Measurements from ENCODE around the gene PUM1.

DNA sequence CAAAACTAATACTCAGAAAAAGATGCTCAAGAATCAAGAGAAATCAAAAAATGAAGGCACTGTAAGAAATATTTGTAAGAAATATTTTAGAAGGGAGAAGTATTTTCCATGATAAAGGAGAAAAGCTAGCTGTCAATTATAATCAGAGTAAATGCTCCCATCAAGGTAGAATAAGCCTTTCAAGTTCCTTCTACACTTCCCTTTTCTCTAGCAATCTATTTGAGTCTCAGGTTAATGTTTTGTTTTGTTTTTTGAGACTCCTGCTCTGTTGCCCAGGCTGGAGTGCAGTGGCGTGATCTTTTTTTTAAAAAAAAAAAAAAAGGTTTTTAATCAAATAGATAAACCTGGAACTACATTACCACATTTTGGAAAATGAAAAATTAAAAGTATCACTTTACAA, 33.3 kb downstream of the PUM1 start:
- TF ChIP-seq, protein P1, sequence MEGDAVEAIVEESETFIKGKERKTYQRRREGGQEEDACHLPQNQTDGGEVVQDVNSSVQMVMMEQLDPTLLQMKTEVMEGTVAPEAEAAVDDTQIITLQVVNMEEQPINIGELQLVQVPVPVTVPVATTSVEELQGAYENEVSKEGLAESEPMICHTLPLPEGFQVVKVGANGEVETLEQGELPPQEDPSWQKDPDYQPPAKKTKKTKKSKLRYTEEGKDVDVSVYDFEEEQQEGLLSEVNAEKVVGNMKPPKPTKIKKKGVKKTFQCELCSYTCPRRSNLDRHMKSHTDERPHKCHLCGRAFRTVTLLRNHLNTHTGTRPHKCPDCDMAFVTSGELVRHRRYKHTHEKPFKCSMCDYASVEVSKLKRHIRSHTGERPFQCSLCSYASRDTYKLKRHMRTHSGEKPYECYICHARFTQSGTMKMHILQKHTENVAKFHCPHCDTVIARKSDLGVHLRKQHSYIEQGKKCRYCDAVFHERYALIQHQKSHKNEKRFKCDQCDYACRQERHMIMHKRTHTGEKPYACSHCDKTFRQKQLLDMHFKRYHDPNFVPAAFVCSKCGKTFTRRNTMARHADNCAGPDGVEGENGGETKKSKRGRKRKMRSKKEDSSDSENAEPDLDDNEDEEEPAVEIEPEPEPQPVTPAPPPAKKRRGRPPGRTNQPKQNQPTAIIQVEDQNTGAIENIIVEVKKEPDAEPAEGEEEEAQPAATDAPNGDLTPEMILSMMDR (IDR thresholded peaks at IDR 0.05), result no peak
- TF ChIP-seq EP300 (IDR thresholded peaks at IDR 0.05), result no peak
